ENCODE data around the gene RALGDS.

RALGDS gene

GRCh38 chr9:133111808-133112662, 9.0 kb downstream of the RALGDS start:
- Mint-ChIP-seq H3K27ac (no peak overlapping the region), H3K4me3 (no peak overlapping the region), H3K4me1 (ENCODE audit: low read depth) (peaks cover 26% of the 10 kb centered on the region), H3K27me3 (no peaks in the 10 kb centered on the region), H3K36me3 (peaks cover 2% of the 10 kb centered on the region), H3K9me3 (ENCODE audit: low read depth) (no peaks in the 10 kb centered on the region)

- Mint-ChIP-seq H3K27ac (no peak overlapping the region), H3K36me3 (peaks cover 2% of the 10 kb centered on the region), H3K4me1 (ENCODE audit: low read depth) (peaks cover 18% of the 10 kb centered on the region), H3K4me3 (no peak overlapping the region), H3K27me3 (no peaks in the 10 kb centered on the region), H3K9me3 (ENCODE audit: low read depth) (no peaks in the 10 kb centered on the region)
Observed at GRCh38 chr9:133109931-133110650, 10.9 kb downstream of the RALGDS start.

- Mint-ChIP-seq H3K27ac (no peak overlapping the region), H3K27me3 (no peaks in the 10 kb centered on the region), H3K4me3 (no peak overlapping the region), H3K9me3 (ENCODE audit: low read depth) (no peaks in the 10 kb centered on the region), H3K4me1 (ENCODE audit: low read depth) (peaks cover 14% of the 10 kb centered on the region), H3K36me3 (peaks cover 2% of the 10 kb centered on the region)
Observed at GRCh38 chr9:133108794-133109641, 12.0 kb downstream of the RALGDS start.

- Mint-ChIP-seq H3K4me3 (no peak overlapping the region), H3K9me3 (ENCODE audit: low read depth) (no peaks in the 10 kb centered on the region), H3K27me3 (no peaks in the 10 kb centered on the region), H3K4me1 (ENCODE audit: low read depth) (peaks cover 6% of the 10 kb centered on the region), H3K27ac (no peak overlapping the region), H3K36me3 (peaks cover 2% of the 10 kb centered on the region)
Observed at GRCh38 chr9:133107961-133108793, 12.9 kb downstream of the RALGDS start.

GRCh38 chr9:133107245-133107722, 13.8 kb downstream of the RALGDS start:
- H3K27me3 Mint-ChIP-seq: no peaks in the 10 kb centered on the region
- H3K4me3 Mint-ChIP-seq: no peak overlapping the region
- no peak overlapping the region for H3K27ac Mint-ChIP-seq
- peaks cover 2% of the 10 kb centered on the region for H3K4me1 Mint-ChIP-seq (ENCODE audit: low read depth)
- peaks cover 5% of the 10 kb centered on the region for H3K36me3 Mint-ChIP-seq
- no peaks in the 10 kb centered on the region for H3K9me3 Mint-ChIP-seq (ENCODE audit: low read depth)

GRCh38 chr9:133106511-133107244, 14.4 kb downstream of the RALGDS start:
- H3K9me3 Mint-ChIP-seq (ENCODE audit: low read depth): no peaks in the 10 kb centered on the region
- H3K4me3 Mint-ChIP-seq: no peak overlapping the region
- peaks cover 2% of the 10 kb centered on the region for H3K4me1 Mint-ChIP-seq (ENCODE audit: low read depth)
- H3K36me3 Mint-ChIP-seq: peaks cover 5% of the 10 kb centered on the region
- H3K27ac Mint-ChIP-seq: no peak overlapping the region
- no peaks in the 10 kb centered on the region for H3K27me3 Mint-ChIP-seq

- H3K27me3 Mint-ChIP-seq: no peaks in the 10 kb centered on the region
- no peak overlapping the region for H3K4me3 Mint-ChIP-seq
- H3K36me3 Mint-ChIP-seq: peaks cover 9% of the 10 kb centered on the region
- H3K4me1 Mint-ChIP-seq (ENCODE audit: low read depth): peaks cover 2% of the 10 kb centered on the region
- no peak overlapping the region for H3K27ac Mint-ChIP-seq
- no peaks in the 10 kb centered on the region for H3K9me3 Mint-ChIP-seq (ENCODE audit: low read depth)
Observed at GRCh38 chr9:133105461-133105770, 15.6 kb downstream of the RALGDS start.

GRCh38 chr9:133104718-133105460, 16.2 kb downstream of the RALGDS start:
- H3K9me3 Mint-ChIP-seq (ENCODE audit: low read depth): no peaks in the 10 kb centered on the region
- peaks cover 9% of the 10 kb centered on the region for H3K36me3 Mint-ChIP-seq
- no peak overlapping the region for H3K4me3 Mint-ChIP-seq
- H3K27ac Mint-ChIP-seq: no peak overlapping the region
- H3K4me1 Mint-ChIP-seq (ENCODE audit: low read depth): no peaks in the 10 kb centered on the region
- no peaks in the 10 kb centered on the region for H3K27me3 Mint-ChIP-seq

GRCh38 chr9:133103987-133104505, 17.0 kb downstream of the RALGDS start:
- no peaks in the 10 kb centered on the region for H3K27me3 Mint-ChIP-seq
- no peaks in the 10 kb centered on the region for H3K4me1 Mint-ChIP-seq (ENCODE audit: low read depth)
- peaks cover 10% of the 10 kb centered on the region for H3K36me3 Mint-ChIP-seq
- no peaks in the 10 kb centered on the region for H3K9me3 Mint-ChIP-seq (ENCODE audit: low read depth)
- no peak overlapping the region for H3K4me3 Mint-ChIP-seq
- H3K27ac Mint-ChIP-seq: no peak overlapping the region

- Mint-ChIP-seq H3K27me3 (no peaks in the 10 kb centered on the region), H3K9me3 (ENCODE audit: low read depth) (no peaks in the 10 kb centered on the region), H3K36me3 (peaks cover 11% of the 10 kb centered on the region), H3K4me3 (no peak overlapping the region), H3K4me1 (ENCODE audit: low read depth) (no peaks in the 10 kb centered on the region), H3K27ac (peak overlapping the region; percentile 64)
Observed at GRCh38 chr9:133103183-133103986, 17.7 kb downstream of the RALGDS start.

- Mint-ChIP-seq H3K4me1 (ENCODE audit: low read depth) (no peaks in the 10 kb centered on the region), H3K9me3 (ENCODE audit: low read depth) (no peaks in the 10 kb centered on the region), H3K27me3 (no peaks in the 10 kb centered on the region), H3K27ac (no peak overlapping the region), H3K4me3 (no peak overlapping the region), H3K36me3 (peaks cover 14% of the 10 kb centered on the region)
Observed at GRCh38 chr9:133102190-133103021, 18.6 kb downstream of the RALGDS start.
